ENCODE results near the gene DUOX1.

The DUOX1 gene

GRCh38 chr15:45112591-45113379, 17.0 kb upstream of the DUOX1 start:
- TF ChIP-seq, protein P1, sequence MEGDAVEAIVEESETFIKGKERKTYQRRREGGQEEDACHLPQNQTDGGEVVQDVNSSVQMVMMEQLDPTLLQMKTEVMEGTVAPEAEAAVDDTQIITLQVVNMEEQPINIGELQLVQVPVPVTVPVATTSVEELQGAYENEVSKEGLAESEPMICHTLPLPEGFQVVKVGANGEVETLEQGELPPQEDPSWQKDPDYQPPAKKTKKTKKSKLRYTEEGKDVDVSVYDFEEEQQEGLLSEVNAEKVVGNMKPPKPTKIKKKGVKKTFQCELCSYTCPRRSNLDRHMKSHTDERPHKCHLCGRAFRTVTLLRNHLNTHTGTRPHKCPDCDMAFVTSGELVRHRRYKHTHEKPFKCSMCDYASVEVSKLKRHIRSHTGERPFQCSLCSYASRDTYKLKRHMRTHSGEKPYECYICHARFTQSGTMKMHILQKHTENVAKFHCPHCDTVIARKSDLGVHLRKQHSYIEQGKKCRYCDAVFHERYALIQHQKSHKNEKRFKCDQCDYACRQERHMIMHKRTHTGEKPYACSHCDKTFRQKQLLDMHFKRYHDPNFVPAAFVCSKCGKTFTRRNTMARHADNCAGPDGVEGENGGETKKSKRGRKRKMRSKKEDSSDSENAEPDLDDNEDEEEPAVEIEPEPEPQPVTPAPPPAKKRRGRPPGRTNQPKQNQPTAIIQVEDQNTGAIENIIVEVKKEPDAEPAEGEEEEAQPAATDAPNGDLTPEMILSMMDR (IDR thresholded peaks at IDR 0.05; ENCODE audit: low read depth, low read length) = no peak
- no peak for DNase-seq (ENCODE audit: low read depth in 2 of 2)
- H3K4me3 ChIP-seq (replicated peaks in 1 of 2; ENCODE audit: low read depth in 2 of 2, low read length in 2 of 2) = no peak overlapping the region

DNA sequence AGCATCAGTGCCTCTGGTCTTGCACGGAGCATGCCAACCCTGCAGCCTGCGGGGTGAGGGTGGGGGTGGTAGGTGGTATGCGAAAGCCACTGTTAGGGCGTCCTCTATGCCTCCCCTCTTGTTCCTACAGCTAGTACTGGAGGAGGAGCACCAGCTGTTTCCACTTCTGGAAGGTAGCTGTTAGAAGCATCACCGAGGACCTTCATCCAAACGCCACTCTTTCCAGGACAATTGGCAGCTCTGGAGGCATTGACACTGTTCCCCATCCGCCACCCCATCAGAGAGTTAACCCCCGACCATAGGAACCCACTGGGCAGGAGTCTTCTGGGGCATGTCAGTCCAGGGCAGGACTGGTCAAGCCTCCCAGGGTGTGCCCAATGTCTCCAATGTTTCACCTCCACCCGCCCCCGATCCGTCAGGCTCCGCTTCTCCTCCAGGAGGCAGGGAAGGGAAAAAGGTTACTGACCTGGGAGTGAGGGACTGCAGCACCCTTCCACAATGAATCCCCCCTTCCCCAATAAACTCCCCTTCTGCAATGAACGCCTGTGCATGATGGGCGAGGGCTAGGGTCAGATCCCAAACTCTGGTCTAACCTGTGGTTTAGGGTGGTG, 16.3 kb upstream of the DUOX1 start:
- TF ChIP-seq, protein P1 (IDR thresholded peaks at IDR 0.05; ENCODE audit: low read depth, low read length) = no peak
- H3K4me3 ChIP-seq (replicated peaks in 1 of 2; ENCODE audit: low read depth in 2 of 2, low read length in 2 of 2) = no peak overlapping the region
- no peak for DNase-seq (ENCODE audit: low read depth in 2 of 2)

DNA sequence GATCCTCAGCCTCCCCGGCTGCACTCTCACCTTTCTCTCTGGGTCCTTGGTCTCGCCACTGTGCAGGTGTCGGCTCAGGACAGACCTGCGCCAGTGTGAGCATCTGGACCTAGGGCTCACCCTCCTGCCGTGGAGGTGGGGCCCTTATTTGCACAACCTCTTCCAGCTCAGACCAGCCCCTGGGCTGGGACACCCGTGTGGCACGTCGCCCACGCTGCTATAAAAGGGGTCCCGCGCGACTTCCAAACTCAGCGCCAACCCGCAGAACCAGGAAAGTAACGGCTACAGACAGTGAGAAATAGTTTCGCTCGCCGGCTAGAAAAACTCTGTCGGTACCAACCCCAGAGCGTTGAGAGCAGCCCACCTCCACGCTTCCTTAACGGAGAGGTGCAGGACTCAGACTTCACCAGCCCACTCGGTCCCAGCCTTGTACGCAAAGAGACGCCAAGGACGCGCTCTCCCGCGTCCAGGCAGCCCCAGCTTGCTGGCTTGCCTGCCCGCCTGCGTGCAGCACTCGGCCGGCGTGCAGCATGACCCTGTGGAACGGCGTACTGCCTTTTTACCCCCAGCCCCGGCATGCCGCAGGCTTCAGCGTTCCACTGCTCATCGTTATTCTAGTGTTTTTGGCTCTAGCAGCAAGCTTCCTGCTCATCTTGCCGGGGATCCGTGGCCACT, 15.6 kb upstream of the DUOX1 start, which contains the start of the genes DUOX2 and DUOXA2:
TSS of gene DUOX2 (minus strand) at position 97 of the 675 bp plus-strand sequence. CDS start 761 bp downstream, outside the sequence.
TSS of gene DUOXA2 (plus strand) at position 251 of the 675 bp plus-strand sequence. CDS start at position 531, 280 bp downstream.
- DNase-seq (ENCODE audit: low read depth in 2 of 2) = no peak
- H3K4me3 ChIP-seq (replicated peaks in 1 of 2; ENCODE audit: low read depth in 2 of 2, low read length in 2 of 2) = no peak within 1 kb of the TSS
- TF ChIP-seq, protein P1 (IDR thresholded peaks at IDR 0.05; ENCODE audit: low read depth, low read length) = no peak

GRCh38 chr15:45114751-45115085, 15.1 kb upstream of the DUOX1 start:
- TF ChIP-seq, protein P1 (IDR thresholded peaks at IDR 0.05; ENCODE audit: low read depth, low read length) = no peak
- no peak for DNase-seq (ENCODE audit: low read depth in 2 of 2)
- H3K4me3 ChIP-seq (replicated peaks in 1 of 2; ENCODE audit: low read depth in 2 of 2, low read length in 2 of 2) = no peak overlapping the region

DNA sequence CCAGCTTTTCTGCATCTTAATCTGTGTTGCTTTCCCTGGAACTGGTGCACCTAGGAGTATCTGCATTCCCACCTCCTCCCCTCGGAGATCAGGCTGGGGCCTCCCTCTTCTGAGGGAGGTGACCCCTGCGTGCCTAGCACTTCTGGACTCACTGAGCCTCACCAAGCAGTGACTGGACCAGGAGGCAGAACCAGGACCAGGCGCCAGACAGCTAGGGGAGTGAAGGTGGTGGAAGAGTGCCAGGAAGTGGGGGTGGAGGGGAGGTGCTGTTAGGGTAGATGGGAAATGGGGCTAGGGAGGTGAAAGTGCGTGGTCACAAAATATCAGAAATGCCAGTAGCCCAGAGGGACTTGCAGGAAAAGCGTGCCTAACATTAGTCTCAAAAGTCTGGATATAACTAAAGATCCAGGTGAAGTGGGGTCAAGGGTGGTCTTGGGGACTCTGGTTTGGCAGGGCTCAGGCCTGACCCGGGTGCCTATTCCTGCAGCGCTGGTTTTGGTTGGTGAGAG, 14.4 kb upstream of the DUOX1 start:
- TF ChIP-seq, protein P1 (IDR thresholded peaks at IDR 0.05; ENCODE audit: low read depth, low read length) = no peak
- no peak overlapping the region for H3K4me3 ChIP-seq (replicated peaks in 1 of 2; ENCODE audit: low read depth in 2 of 2, low read length in 2 of 2)
- DNase-seq (ENCODE audit: low read depth in 2 of 2) = no peak

DNA sequence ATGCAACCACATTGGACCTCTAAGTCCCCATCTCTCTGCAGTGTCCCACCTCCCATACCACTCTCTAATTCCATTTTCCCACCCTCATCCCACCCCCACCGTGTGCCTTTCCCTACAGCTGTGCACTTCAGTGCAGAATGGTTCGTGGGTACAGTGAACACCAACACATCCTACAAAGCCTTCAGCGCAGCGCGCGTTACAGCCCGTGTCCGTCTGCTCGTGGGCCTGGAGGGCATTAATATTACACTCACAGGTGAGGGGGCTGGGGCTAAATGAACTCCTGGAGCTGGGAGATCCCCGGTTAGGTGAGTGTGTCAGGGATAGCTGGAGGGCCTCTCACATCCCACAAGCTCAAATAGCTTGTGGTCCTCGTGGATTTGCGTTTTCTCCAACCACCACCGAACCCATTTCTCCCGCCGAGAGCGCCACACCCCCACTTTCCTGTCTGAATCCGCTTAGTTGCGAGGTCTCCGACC, 13.8 kb upstream of the DUOX1 start:
- no peak overlapping the region for H3K4me3 ChIP-seq (replicated peaks in 1 of 2; ENCODE audit: low read depth in 2 of 2, low read length in 2 of 2)
- TF ChIP-seq, protein P1 (IDR thresholded peaks at IDR 0.05; ENCODE audit: low read depth, low read length) = no peak
- no peak for DNase-seq (ENCODE audit: low read depth in 2 of 2)

Data from cardiac fibroblast (primary cell).